ENCODE results near the gene ACYP1.

ACYP1 gene

DNA sequence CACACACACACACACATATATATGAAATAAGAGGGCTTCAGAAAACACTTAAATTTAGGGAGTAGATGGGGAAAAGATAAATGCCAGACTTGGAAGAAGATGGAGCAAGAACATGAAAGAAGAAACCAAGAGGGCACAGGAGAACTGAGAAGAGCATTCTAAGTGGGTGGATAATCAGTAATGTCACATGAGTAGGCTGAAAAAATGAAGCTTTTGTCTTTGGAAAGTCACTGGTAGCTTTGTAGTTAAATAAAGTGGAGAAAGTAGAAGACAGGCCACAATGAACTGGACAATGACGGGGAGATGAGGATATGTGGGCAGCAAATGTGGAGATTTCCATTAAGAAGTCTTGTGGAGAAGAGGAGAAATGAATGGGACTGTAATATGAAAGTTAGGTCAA, 3.4 kb upstream of the ACYP1 start:
- no peak overlapping the region for H3K27ac ChIP-seq
- TF ChIP-seq, protein P1, sequence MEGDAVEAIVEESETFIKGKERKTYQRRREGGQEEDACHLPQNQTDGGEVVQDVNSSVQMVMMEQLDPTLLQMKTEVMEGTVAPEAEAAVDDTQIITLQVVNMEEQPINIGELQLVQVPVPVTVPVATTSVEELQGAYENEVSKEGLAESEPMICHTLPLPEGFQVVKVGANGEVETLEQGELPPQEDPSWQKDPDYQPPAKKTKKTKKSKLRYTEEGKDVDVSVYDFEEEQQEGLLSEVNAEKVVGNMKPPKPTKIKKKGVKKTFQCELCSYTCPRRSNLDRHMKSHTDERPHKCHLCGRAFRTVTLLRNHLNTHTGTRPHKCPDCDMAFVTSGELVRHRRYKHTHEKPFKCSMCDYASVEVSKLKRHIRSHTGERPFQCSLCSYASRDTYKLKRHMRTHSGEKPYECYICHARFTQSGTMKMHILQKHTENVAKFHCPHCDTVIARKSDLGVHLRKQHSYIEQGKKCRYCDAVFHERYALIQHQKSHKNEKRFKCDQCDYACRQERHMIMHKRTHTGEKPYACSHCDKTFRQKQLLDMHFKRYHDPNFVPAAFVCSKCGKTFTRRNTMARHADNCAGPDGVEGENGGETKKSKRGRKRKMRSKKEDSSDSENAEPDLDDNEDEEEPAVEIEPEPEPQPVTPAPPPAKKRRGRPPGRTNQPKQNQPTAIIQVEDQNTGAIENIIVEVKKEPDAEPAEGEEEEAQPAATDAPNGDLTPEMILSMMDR (conservative IDR thresholded peaks at IDR 0.05; ENCODE audit: low read depth) = no peak
- ChIA-PET CTCF (interaction anchor here (0.7 kb wide), 1 partner anchor 207 kb away, joined by 3 read pairs; no protein-coding TSS in a partner anchor), POLR2A (ENCODE audit: low non-redundant PET) (no interaction called here)
- DNase-seq (ENCODE audit: low spot score) = no peak

DNA sequence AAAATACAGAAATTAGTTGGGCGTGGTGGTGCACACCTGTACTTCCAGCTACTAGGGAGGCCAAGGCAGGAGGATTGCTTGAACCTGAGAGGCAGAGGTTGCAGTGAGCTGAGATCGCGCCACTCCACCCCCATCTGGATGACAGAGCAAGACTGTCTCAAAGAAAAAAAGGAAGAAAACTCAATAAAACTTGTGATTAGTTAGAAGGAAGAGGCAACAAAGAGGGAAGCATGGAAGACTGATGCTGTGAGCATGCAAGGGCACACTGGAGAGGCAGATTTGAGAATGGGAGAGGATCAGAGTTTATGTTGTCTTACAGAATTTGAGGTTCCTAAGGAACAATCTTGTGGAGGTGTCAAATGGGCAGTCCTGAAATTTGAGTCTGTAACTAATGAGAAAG, 2.9 kb upstream of the ACYP1 start:
- TF ChIP-seq, protein P1 (conservative IDR thresholded peaks at IDR 0.05; ENCODE audit: low read depth) = no peak
- no peak for DNase-seq (ENCODE audit: low spot score)
- H3K27ac ChIP-seq = no peak overlapping the region
- ChIA-PET POLR2A (ENCODE audit: low non-redundant PET) (no interaction called here), CTCF (no interaction called here)

DNA sequence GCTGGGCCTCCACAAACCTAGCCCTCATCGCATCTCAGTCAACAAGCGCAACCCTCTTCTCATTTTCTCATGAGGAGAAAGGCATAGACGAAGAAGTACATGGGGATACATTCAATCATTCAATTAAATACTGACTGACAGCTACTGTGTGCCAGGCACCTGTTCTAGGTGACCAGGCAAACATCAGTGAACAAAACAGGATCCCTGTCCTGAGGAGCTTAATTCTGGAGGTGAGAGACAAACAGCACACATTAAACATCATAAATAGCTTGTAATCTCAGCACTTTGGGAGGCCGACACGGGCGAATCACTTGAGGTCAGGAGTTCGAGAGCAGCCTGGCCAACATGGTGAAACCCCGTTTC, 362 bp upstream of the ACYP1 start:
- peak overlapping the region; percentile 89 for H3K27ac ChIP-seq
- ChIA-PET CTCF (interaction anchor here (0.6 to 0.9 kb wide), 4 partner anchors 27 to 235 kb away, joined by 3 to 4 read pairs (median 3); no protein-coding TSS in a partner anchor), POLR2A (ENCODE audit: low non-redundant PET) (interaction anchor here (0.6 to 0.8 kb wide), 3 partner anchors 119 to 1847 kb away, joined by 3 to 5 read pairs (median 4); no protein-coding TSS in a partner anchor)
- DNase-seq (ENCODE audit: low spot score) = no peak
- TF ChIP-seq, protein P1 (conservative IDR thresholded peaks at IDR 0.05; ENCODE audit: low read depth) = no peak

DNA sequence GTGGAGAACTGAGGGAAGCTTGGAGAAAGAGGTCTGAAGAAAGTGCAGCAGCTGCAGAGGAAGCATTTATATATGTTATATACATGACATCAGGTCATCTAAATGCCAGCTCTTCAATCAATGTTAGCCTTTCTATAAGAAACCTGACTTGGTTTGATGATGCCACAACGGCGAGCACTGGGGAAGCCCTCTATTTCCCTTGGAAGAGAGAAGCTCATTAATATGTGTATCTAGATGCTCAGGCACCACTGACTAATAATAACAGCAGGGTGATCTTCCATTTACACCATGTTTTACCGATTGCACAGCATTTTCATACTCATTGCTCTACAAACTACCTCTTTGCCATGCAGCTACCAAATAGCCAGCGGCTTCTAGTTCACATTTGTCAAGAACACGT, 811 bp downstream of the ACYP1 start:
- no peak for DNase-seq (ENCODE audit: low spot score)
- CTCF ChIA-PET = interaction anchor here (0.6 kb wide), 2 partner anchors 25 to 157 kb away, joined by 3 to 4 read pairs; no protein-coding TSS in a partner anchor
- H3K27ac ChIP-seq = peak overlapping the region; percentile 89
- TF ChIP-seq, protein P1 (conservative IDR thresholded peaks at IDR 0.05; ENCODE audit: low read depth) = no peak
- POLR2A ChIA-PET (ENCODE audit: low non-redundant PET) = no interaction called here

DNA sequence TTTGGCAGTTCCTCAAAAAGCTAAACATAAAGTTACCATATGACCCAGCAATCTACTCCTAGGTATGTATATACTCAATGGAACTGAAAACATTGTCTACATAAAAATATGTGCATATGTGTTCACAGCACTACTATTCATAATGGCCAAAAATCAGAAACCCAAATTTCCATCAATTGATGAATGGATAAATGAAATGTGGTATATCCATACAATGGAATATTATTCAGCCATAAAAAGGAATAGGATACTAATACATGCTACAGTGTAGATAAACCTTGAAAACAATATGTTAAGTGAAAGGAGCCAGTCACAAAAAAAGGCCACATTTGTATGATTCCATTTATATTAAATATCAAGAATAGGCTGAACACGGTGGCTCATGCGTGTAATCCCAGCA, 3.4 kb downstream of the ACYP1 start:
- POLR2A ChIA-PET (ENCODE audit: low non-redundant PET) = no interaction called here
- H3K27ac ChIP-seq = no peak overlapping the region
- CTCF ChIA-PET = interaction anchor here (0.6 kb wide), 1 partner anchor 243 kb away, joined by 3 read pairs; no protein-coding TSS in a partner anchor
- DNase-seq (ENCODE audit: low spot score) = no peak
- TF ChIP-seq, protein P1 (conservative IDR thresholded peaks at IDR 0.05; ENCODE audit: low read depth) = no peak

DNA sequence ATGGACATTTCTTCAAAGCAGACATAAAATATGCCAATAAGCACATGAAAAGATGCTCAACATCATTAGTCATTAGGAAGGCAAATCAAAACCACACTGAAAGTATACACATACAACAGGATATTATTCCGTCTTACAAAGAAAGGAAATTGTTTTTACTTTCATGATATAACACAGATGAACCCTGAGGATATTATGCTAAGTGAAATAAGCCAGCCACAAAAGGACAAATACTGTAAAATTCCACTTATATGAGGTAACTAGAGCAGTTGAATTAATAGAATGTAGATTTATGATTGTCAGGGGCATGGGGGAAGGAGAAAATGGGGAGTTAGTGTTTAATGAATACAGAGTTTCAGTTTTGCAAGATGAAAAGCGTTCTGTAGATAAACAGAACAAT, 4.2 kb downstream of the ACYP1 start:
- no peak for DNase-seq (ENCODE audit: low spot score)
- TF ChIP-seq, protein P1 (conservative IDR thresholded peaks at IDR 0.05; ENCODE audit: low read depth) = no peak
- CTCF ChIA-PET = interaction anchor here (0.6 kb wide), 1 partner anchor 242 kb away, joined by 3 read pairs; no protein-coding TSS in a partner anchor
- no peak overlapping the region for H3K27ac ChIP-seq
- POLR2A ChIA-PET (ENCODE audit: low non-redundant PET) = no interaction called here
